Mesothelial cell of epicardium (in vitro differentiated cells): ENCODE results near the gene CHD6. TPM values are rescaled to one million over a fixed set of nuclear protein-coding genes. Genes with fewer than 3 reads are reported as not detected.
A peak's percentile ranks its signal among the peaks of the same experiment; 100 is the strongest.

Experiments used
- DNase-seq, 2 experiments: peaks; one replicate each; pipeline ENCODE4 v3.0.0; 2021; ENCODE audit warnings: low spot score in 2 of 2; ENCODE audit not compliant: unreplicated experiment in 2 of 2
- H3K27ac Mint-ChIP-seq: 2 replicates; pipeline ENCODE4 v1.8.0; 2021; ENCODE audit warnings: mixed read lengths
- H3K27me3 Mint-ChIP-seq: 2 replicates; pipeline ENCODE4 v1.8.0; 2021; ENCODE audit warnings: low read depth, mixed read lengths
- H3K36me3 Mint-ChIP-seq: 2 replicates; pipeline ENCODE4 v1.8.0; 2021; ENCODE audit warnings: mixed read lengths
- H3K4me1 Mint-ChIP-seq: 2 replicates; pipeline ENCODE4 v1.8.0; 2021; ENCODE audit warnings: mixed read lengths
- H3K4me3 Mint-ChIP-seq: 2 replicates; pipeline ENCODE4 v1.8.0; 2021; ENCODE audit warnings: mild to moderate bottlenecking, moderate library complexity, mixed read lengths
- H3K9me3 Mint-ChIP-seq: 2 replicates; pipeline ENCODE4 v1.8.0; 2021; ENCODE audit warnings: mixed read lengths
- total RNA-seq: library from RNA; stranded (reverse); gene quantifications from 3 replicates; pipeline ENCODE4 v1.2.1, GENCODE V29; 2021
- TF ChIP-seq, protein P1 (sequence below): fragments of 200-600 bp; sonication (generic); IDR thresholded peaks from one replicate; pipeline ENCODE4 v1.5.0; 2021; ENCODE audit warnings: antibody characterized with exemption; ENCODE audit not compliant: unreplicated experiment

CHD6 gene
- total RNA-seq, 1 donor from 2014 or later, result 107 TPM

- DNase-seq, result peak in 1 of 2 experiments; percentile 66
- Mint-ChIP-seq H3K4me3 (peak within 1 kb of the TSS; percentile 68), H3K4me1 (peaks cover 10% of the 10 kb centered on the region), H3K27ac (no peak within 1 kb of the TSS), H3K27me3 (peaks cover 44% of the 10 kb centered on the region), H3K36me3 (peaks cover 6% of the 10 kb centered on the region), H3K9me3 (peaks cover 5% of the 10 kb centered on the region)
- TF ChIP-seq, protein P1, sequence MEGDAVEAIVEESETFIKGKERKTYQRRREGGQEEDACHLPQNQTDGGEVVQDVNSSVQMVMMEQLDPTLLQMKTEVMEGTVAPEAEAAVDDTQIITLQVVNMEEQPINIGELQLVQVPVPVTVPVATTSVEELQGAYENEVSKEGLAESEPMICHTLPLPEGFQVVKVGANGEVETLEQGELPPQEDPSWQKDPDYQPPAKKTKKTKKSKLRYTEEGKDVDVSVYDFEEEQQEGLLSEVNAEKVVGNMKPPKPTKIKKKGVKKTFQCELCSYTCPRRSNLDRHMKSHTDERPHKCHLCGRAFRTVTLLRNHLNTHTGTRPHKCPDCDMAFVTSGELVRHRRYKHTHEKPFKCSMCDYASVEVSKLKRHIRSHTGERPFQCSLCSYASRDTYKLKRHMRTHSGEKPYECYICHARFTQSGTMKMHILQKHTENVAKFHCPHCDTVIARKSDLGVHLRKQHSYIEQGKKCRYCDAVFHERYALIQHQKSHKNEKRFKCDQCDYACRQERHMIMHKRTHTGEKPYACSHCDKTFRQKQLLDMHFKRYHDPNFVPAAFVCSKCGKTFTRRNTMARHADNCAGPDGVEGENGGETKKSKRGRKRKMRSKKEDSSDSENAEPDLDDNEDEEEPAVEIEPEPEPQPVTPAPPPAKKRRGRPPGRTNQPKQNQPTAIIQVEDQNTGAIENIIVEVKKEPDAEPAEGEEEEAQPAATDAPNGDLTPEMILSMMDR, result no peak
Measured at GRCh38 chr20:41366546-41367392, 251.4 kb downstream of the CHD6 start, which contains the start of gene EMILIN3. EMILIN3 (minus strand) TSS chr20:41366818; CDS start chr20:41366634, 184 bp downstream.

DNA sequence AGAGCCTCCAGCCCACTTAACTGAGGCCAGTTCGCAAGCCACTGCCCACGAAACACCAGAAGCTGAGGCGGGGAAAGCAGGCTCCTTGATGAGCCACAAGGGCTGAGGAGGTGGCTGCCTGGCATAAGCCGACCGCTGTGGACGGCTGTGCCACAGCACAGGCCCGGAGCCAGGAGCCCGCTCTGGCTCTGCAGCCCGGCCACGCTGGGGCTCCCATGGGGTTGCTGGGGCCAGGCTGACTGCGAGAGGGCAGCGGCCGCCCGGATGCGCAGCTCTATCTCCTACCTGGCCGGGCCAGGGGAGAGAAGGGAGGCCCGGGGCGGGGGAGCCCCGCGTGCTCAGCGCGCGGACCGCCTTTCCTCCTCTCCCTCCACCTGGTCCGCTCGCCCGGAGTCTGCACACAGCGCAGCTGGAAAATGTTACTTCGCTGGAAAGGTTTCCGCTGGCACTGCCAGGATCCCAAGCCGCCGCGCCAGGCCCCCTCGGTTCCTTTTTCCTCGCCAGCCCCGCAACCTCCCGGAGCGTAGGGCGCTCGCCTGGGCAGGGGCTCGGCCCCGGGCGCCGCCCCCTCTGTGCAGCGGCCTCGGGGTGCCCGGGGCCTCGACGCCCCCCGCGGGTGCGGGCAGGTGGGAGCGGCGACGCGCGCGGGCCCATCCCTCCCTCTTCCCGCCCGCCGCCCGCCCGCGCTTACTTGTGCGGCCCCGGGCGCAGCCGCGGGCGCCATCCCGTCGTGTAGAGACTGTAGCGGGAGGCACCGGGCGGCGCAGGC, 252.2 kb downstream of the CHD6 start:
- Mint-ChIP-seq H3K9me3 (no peaks in the 10 kb centered on the region), H3K27ac (no peak overlapping the region), H3K4me1 (peaks cover 10% of the 10 kb centered on the region), H3K27me3 (peaks cover 44% of the 10 kb centered on the region), H3K36me3 (no peaks in the 10 kb centered on the region), H3K4me3 (peak overlapping the region; percentile 49)
- TF ChIP-seq, protein P1, result no peak
- no peak for DNase-seq

DNA sequence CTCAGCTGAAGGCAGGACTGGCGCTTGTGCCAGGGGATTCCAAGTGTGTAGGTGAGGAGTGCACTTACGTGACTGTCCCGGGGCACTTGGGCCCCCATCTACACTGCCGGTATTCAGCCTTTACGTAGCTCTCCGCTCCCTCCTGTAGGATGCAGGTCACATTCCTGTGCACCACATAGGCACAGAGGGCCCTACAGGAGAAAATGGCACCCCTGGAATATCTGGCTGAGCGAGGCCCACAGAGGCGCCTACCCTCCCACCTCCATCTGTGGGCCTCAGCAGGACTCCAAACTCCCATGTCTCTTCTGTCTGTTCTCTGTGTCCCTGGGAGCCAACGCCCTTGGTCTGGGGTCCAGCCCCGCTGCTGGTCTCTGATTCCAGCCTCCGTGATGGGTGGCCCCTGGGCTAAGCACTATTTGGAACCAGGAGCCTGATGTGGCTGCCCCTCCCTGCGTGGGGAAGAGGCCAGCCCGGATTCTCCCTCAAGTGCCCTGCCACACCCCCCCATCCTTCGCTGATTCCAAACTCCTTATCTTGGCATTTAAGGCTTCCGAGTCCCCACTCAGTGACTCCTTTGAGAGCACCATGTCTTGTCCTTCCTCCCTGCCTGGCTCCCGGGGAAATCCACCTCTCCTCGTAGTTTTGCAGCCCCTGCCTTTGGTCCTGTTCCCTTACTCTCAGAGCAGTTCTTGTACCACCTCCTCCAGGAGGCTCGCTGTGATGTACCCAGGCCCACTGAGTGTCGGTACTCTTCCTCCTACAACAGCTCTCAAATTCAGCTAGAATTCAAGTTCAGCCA, 253.0 kb downstream of the CHD6 start:
- Mint-ChIP-seq H3K36me3 (no peaks in the 10 kb centered on the region), H3K4me1 (peaks cover 10% of the 10 kb centered on the region), H3K4me3 (peak overlapping the region; percentile 49), H3K27ac (no peak overlapping the region), H3K27me3 (peaks cover 44% of the 10 kb centered on the region), H3K9me3 (no peaks in the 10 kb centered on the region)
- no peak for DNase-seq
- TF ChIP-seq, protein P1, result no peak

GRCh38 chr20:41364236-41364855, 253.8 kb downstream of the CHD6 start:
- no peaks in the 10 kb centered on the region for H3K36me3 Mint-ChIP-seq
- H3K4me3 Mint-ChIP-seq, result no peak overlapping the region
- peaks cover 37% of the 10 kb centered on the region for H3K27me3 Mint-ChIP-seq
- DNase-seq, result no peak
- peaks cover 10% of the 10 kb centered on the region for H3K4me1 Mint-ChIP-seq
- H3K9me3 Mint-ChIP-seq, result no peaks in the 10 kb centered on the region
- TF ChIP-seq, protein P1, result no peak
- H3K27ac Mint-ChIP-seq, result no peak overlapping the region

- TF ChIP-seq, protein P1, result no peak
- H3K36me3 Mint-ChIP-seq, result no peaks in the 10 kb centered on the region
- peaks cover 10% of the 10 kb centered on the region for H3K4me1 Mint-ChIP-seq
- no peak for DNase-seq
- H3K4me3 Mint-ChIP-seq, result no peak overlapping the region
- H3K27ac Mint-ChIP-seq, result no peak overlapping the region
- H3K9me3 Mint-ChIP-seq, result no peaks in the 10 kb centered on the region
- peaks cover 32% of the 10 kb centered on the region for H3K27me3 Mint-ChIP-seq
Measured at GRCh38 chr20:41363601-41364000, 254.6 kb downstream of the CHD6 start.
